Suprapubic skin (tissue), 3 donors: ENCODE results near the gene CIBAR2.

Experiments
- CTCF ChIP-seq, 2 donors: fragments of 200-600 bp in 1 of 2; fragments of 450-650 bp in 1 of 2; sonication (generic) in 1 of 2; IDR thresholded peaks; one replicate each; pipeline ENCODE4 v1.5.1; 2016 to 2019; ENCODE audit warnings: antibody characterized with exemption in 2 of 2, mild to moderate bottlenecking in 1 of 2, moderate library complexity in 1 of 2
- POLR2AphosphoS5 ChIP-seq, 3 donors: sonication (generic); formaldehyde crosslinking; IDR thresholded peaks; one replicate each; pipeline ENCODE4 v1.6.1; 2017; ENCODE audit warnings: antibody characterized with exemption in 3 of 3

- TF ChIP-seq POLR2AphosphoS5 (IDR thresholded peaks at IDR 0.05) (no peak), CTCF (IDR thresholded peaks at IDR 0.05) (no peak)
Observed at GRCh38 chr16:85092851-85093250, 19.4 kb downstream of the CIBAR2 start.
